GM21737 (cell line): ENCODE results near the gene CARTPT.

Source experiments
- ATAC-seq: cut with Tn5 transposase; IDR thresholded peaks from one replicate; pipeline ENCODE4 v1.9.1; 2021; ENCODE audit warnings: mild to moderate bottlenecking, moderate library complexity; ENCODE audit not compliant: unreplicated experiment

CARTPT gene

GRCh38 chr5:71737931-71738539 is 19.0 kb downstream of the CARTPT start:
- no peak for ATAC-seq

GRCh38 chr5:71738662-71739361 is 19.7 kb downstream of the CARTPT start:
- ATAC-seq: no peak

- peak; percentile 86 for ATAC-seq
Observed at GRCh38 chr5:71740015-71740753, 21.1 kb downstream of the CARTPT start.

GRCh38 chr5:71743155-71743554 is 24.1 kb downstream of the CARTPT start:
- ATAC-seq: no peak

- no peak for ATAC-seq
Observed at GRCh38 chr5:71744009-71744790, 25.1 kb downstream of the CARTPT start.

GRCh38 chr5:71747182-71747581 is 28.1 kb downstream of the CARTPT start:
- ATAC-seq: no peak

- no peak for ATAC-seq
Observed at GRCh38 chr5:71748360-71748759, 29.3 kb downstream of the CARTPT start.

GRCh38 chr5:71751422-71751821 is 32.3 kb downstream of the CARTPT start:
- ATAC-seq: no peak

GRCh38 chr5:71752441-71753190 is 33.5 kb downstream of the CARTPT start:
- ATAC-seq: no peak

GRCh38 chr5:71757590-71758543 is 38.8 kb downstream of the CARTPT start:
- ATAC-seq: peak; percentile 89

- no peak for ATAC-seq
Observed at GRCh38 chr5:71762826-71763225, 43.8 kb downstream of the CARTPT start.

GRCh38 chr5:71767661-71768060 is 48.6 kb downstream of the CARTPT start:
- ATAC-seq: no peak

- ATAC-seq: no peak
Observed at GRCh38 chr5:71769287-71769686, 50.2 kb downstream of the CARTPT start.

GRCh38 chr5:71770381-71770780 is 51.3 kb downstream of the CARTPT start:
- ATAC-seq: no peak
